DMS79 treated with DMSO at 0.1 percent for 48 hours (cell line): ENCODE data around the gene PFKL.
"Not testable (repeated sequence)": the region's sequence is repeated elsewhere in the genome, so short reads cannot be mapped to it uniquely, and the experiment has no call there.

Experiments
- DNase-seq: peaks from one replicate; lab custom pipeline; 2025; lab: John Stamatoyannopoulos, UW

The PFKL gene

DNA sequence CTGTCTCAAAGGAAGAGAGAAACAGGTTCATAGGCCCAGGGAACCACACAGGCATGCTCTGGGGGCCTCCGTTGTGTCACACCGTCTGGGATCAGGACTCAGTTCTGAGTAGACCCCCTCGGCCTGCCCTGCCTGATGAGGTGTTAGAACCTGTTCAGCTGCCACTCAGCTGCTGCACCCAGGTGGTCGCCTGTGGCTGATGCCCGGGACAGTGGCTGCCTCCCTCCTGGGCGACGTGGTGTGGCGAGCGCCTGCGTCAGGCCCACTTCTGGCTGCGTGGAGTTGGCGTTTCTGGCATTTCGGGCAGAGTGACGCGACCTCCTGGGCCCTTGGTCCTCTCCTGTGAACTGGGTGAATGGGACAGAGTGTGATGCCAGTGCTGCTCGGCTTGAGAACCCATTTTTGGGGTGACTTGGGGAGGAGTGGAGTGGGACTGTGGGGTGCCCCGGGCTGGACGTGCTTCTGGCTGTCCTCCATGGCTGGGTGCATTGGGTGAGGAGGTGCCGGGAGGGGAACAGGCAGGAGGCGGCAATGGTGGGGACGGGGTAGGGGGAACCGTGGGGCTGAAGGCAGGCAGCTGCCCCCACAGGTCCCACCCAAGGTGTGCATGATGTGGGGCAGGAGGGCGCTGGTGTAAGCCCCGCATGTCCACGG is 28.5 kb downstream of the PFKL start:
- DNase-seq: no peak

DNA sequence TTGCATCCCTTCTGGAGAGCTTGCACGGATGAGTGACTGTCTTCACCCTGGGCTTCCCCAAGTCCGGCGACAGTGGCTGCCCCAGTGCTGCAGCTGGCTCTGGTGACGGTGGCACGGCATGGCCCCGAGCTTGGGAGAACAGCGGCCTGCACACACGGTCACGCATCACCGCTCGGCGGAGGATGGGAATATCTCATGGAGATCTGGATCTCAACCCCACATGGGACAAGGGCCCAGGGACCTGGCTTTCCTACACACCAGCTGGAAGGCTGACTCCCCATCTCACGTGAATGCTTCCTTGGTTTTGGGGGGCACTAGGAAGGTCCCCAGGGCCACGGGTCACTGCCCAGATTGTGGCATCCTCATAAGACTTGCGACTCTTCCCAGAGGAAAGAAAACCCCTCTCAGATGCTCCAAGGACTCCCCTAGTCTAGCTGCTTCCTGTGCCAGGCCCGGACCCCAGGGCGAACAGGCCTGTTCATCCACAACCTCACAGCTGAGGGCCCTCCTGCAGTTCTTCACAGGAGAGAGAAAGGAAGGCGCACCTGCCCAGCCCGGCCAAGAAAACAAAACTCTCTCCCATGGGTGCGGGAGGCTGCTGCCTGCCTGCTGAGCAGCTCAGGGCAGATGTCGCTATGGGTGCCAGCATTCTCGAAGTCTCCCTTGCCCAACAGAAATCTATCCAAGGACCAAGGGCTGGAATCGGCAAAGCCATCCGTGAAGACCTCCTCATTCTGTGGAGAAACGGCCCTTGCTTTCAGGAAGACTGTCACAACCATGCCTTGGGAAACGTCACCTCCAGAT is 29.4 kb downstream of the PFKL start:
- DNase-seq: peak; percentile 64

DNA sequence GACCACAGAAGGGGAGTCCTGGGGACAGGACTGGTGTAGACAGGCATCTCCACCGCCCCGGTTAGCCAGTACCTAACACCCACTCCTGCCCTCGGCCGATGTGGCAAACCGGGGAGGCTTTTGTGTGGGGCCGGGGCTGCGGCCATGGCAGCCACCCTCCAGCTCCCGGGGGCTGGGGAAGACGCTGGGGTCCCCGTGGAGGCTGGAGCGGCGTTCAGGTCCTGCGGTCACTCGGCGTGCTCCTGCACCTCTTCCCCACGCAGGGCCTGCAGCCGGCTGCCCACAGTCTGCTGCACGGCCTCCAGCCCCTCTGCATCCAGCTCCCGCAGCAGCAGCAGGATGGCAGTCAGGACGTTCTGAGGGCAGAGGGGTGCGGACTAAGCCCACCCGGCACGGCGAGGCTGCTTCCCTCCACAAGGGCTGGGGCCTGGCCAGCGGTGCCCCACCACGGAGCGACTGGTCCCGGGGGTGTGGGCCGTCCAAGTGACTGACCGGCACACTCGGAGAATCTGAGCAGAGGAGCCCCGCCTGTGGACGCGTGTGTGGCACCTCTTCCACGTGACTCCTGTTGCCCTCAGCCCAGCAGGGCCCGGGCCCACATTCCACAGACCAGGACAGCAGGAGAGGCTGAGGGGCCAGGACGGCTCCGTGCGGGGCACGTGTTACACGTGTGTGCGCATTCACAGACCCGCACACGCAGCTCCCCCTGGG is 30.3 kb downstream of the PFKL start:
- no peak for DNase-seq

DNA sequence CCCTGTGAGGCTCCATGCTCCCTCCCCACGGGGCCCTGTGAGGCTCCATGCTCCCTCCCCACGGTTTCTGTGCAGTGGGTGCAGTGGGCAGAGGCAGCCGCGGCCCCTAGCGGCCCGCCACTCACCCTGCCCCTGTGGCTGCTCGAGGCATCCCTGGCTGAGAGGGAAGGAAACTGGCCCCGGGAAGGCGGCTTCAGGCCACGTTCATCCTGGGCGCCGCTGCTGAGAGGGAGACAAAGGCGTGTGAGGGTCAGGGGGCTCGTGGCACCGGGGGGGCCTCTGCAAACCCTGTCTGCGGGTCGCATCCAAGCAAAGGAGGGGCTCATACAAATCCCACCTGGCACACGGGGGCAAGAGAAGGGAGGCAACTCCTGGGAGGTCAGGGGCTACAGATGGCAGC is 30.8 kb downstream of the PFKL start:
- DNase-seq: no peak

DNA sequence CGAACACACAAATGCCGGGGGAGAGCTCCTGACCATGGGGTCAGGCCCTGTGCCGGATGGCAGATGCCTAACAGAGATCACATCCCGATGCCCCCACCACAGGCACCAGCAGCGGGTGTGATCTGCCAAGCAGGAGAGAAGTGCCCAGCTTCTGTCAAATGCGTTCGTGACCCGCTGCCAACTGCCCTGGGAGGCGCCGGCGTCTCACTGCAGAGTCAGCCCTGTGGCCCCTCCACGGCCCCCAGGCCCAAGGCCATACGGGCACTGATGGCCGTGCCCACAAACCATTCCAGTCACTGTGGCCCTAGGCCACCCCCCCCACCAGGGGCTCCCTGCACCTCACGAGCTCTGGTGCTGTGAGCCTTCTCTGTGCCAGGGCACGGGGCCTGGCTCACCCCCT is 31.4 kb downstream of the PFKL start:
- no peak for DNase-seq

DNA sequence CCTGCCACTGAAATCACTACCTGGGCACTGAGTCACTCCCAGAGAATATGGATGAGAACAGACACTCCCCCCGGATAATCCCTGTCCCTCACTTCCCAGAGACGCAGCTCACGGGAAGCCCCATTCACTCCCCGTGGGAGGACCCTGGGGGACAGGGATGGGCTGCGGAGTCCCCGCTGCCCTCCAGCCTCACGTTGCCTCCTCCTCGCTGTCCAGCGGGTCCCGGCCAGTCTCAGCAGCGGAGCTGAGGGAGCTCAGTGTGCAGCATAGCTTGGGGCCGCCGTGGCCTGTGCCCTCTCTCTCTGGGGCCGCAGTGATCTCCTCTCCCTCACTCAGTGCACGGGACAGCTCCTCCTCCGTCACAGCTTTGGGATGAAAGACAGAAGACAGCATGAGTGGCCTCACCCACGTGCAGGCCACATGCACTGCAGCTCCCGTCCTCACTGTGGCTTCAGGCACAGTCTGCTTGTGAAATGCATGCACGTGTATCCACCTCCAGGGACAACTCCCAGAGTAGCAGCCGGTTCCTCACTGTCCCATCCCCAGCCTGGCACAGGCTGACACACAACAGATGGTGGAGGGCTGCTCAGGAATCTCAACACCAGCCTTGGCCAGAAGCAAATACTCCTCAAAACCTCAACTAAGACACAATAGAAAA is 31.9 kb downstream of the PFKL start:
- no peak for DNase-seq

DNA sequence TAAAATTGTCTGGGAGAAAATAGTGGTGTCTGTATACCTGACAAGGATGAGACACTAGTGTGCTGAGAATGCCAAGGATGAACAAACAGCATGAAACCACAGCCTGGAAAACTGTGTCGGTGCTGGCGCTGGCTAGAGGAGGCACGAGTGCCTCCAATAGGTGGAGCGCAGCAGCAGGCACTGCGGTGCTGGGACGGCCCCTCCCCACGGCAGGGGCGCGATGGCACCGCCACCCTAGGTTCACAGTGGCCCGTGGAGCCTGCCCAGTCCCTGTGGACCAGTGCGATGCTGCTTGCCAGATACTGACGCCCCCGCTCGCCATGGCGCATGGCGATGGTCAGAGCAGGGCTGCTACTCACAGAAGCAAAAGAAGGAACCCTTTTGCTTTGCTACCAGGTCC is 32.5 kb downstream of the PFKL start:
- DNase-seq: no peak

DNA sequence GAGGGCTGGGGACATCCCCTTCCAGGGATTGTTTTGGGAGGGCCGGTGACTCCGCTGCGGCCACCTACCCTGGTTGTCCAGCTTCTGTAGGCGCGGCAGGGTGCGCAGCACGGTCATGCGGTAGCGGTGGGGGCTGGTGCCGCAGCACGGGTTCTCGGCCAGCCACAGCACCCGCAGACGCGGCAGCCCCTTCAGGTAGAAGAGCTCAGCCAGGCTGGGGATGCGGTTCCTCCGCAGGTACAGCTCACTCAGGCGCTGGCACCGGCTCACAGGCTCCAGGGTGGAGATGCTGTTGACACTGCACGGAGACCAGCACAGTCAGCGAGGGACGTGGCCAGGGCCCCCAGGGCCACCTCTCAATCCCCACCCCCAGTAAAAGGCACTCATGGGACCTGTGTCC is 33.1 kb downstream of the PFKL start:
- no peak for DNase-seq

DNA sequence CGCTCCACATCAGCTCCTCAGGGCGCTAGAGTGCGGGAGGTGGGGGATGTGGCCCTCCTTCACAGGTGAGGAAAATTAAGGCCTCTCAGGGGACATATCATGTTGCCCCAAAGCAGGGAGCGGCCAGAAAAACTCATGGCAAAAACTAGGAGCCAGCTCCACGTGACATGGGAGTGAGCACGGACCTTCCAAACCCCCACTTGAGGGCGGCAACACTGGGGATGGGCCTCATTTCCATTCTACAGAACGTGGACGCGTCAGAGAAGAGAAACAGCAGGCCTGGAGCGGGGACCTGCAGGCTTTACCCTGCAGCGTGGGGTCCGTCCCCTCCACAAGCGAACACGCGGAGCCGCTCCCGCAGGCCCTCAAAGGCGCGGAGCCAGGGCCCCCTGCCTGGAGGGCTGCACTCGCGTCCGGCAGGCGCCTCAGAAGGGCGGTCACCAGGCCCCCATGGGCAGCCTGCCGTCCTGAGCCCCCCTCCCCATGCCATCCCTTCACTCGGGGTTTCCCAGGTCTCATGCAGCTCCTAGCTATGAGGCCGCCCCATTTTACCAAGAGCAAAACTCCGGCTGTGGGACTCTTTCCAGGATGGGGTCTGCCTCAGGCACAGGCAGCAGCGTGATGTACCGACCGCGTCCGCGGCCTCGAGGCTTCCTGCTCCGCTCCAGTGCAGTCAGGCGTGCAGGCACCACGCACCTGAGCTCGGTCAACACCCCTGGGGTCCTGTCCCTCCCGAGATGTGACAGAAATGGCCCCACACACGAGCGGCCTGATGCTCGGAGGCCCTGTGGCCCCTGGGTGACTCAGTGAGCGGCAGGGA is 33.9 kb downstream of the PFKL start:
- no peak for DNase-seq

DNA sequence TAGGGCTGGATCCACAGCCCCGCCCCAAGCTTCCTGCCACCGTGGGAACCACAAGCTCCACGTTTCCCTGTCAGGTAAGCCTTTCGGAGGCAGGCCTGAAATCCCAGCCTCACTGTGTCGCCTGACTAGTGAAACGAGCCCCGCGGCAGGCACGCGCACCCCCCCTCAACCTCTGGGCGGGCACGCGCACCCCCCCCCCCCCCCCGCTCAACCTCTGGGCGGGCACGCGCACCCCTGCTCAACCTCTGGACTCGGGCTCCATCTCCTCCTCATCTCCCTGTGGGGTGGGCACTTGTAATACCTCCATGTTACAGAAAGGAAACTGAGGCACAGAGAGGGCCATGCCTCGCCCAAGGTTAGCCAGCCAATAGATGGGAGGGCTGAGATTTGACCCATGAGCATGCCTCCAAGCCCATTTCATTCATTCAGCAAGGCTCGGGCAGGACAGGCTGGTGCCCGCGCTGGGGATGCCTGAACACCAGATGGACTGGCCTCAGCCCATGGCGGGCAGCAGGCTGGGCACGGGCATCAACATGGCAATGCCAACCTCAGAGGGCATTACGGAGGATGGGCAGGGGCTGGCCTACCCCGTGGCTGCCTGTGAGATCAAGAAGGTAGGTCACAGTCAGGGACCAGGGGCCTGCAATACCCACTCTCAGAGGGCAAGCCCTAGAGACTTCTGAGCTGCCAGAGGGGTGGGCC is 34.6 kb downstream of the PFKL start:
- no peak for DNase-seq

DNA sequence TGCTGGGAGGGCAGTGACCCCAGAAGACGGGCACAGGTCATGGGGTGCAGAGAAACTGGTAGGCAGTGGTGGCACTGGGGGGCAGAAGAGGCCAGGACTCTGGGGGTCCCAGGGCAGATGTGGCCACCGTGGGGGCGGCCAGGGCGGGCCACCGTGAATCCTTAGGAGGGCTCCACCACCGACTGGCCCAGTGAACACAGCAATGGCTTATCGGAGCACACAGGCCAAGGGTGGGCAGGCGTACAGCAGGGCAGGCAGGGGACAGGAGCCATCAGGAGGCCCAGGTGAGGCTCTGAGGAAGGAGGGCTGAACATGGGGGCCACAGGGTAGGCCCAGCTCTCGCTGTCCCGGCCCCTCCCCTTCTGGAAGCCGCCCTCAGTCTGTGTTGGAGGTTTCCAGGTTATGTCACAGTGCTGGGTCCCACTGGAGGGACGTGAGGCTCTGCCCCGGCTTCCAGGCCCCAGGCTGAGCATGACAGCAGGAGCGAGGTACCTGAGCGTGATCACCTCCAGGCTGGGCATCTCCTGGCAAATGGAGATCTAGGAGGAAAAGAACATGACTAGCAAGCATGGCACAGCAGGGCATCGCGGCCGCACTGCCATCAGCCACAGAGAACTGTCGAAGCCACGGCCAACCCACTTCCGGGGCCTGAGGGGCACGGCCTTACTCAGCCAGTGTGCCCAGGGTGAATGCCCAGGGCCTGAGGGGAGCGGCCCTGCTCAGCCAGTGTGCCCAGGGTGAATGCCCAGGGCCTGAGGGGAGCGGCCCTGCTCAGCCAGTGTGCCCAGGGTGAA is 35.6 kb downstream of the PFKL start:
- no peak for DNase-seq

DNA sequence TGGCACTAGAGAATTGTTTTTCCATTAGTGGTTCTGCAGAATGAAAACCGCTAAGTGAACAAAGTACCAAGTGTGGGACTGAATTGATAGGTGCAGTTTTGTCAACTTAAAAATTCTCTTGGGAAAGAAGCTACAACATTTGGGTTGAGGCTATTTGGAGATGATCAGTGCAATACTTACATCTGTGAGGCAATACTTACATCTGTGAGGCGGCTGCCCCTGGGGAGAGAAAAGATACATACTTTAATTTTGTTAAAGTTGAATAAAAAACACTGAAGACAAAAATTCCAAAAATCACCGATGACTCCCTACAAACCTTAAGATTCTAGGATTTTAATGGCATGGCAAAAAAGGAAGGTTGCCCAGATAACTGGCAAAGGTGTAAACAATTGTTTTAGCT is 37.6 kb downstream of the PFKL start:
- DNase-seq: no peak

DNA sequence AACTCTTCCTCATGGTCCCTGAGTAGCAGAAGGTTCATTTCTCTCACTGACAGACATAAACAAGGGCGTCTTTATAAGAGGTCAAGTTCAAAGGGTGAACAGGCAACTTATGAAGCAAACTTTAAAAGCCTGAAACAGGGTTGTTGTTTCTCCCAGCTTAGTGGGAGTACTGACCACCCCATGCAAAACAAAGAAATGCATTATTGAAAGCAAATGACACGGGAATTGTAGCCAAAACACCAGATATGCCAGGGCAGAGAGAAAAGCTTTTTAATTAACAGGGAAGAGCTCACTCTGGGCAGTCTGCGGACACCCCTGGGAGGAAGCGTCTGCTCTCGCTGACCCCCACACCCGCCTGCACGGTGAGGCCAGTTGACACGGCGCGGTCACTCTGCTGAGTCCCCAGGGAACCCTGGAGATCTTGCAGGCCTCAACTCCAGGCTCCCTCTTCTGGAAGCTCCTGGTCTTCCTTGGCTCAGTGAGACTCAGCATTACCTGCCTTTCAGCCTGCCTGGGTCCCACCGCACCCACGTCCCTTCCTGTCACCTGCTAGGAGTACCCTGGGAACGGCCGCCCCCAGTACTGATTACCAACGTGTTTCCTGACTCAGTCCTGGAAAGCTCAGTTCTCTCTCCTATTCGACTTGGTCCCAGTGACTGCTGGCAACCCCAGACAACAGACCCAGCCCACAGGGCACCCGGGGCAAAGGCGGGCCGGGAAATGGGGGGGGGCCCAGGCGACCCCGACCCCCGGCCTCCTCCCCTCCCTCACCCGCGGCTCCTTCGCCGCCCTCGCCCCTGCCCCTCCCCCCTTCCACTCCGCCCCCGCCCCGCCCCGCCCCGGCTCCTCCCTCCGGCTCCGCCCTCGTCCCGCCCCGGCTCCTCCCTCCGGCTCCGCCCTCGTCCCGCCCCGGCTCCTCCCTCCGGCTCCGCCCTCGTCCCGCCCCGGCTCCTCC is 38.4 kb downstream of the PFKL start:
- DNase-seq: peak; percentile 53

DNA sequence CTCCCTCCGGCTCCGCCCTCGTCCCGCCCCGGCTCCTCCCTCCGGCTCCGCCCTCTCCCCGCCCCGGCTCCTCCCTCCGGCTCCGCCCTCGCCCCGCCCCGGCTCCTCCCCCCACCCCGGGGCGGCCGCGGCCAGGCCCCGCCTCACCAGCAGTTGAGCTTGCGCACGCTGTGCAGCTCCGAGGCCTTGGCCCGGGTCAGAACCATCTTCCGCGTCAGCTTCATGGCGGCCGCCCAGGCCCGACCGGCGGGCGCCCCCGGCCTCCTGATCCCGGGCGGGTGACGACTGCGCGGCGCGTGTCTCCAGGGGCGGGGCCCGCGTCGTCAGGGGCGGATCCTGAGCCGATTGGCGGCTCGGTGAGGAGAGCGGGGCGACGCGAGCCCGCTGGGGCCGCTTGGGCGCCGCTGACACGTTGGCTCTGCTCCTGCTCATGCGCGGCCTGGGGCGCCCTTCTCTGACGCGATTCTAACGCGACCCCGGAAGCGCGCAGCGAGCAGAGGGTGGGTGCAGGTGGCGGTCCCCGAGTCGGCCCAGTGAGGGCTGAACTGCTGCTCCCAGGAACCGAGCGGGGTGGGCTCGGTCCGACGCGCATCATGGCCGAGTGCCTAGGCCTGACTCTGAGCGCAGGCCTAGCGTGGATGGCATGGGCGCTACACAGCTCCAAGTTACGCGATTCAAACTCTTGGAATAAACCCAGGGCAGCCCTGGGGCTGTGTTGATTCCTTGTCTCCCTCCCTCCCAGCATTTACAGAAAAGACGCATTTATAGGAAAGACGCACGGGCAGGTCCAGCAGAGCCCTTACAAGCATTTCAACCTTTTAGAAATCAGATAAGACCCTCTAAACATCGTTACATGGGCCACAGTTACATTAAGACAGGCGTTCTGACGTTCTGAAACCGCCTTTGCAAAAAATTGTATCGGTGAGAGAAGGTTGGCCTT is 39.4 kb downstream of the PFKL start, which contains the start of gene CFAP410:
Gene CFAP410, minus strand, starts transcription at position 420 of the 940 bp plus-strand sequence. Its CDS starts 196 bp downstream, at position 224.
- DNase-seq: peak; percentile 88

DNA sequence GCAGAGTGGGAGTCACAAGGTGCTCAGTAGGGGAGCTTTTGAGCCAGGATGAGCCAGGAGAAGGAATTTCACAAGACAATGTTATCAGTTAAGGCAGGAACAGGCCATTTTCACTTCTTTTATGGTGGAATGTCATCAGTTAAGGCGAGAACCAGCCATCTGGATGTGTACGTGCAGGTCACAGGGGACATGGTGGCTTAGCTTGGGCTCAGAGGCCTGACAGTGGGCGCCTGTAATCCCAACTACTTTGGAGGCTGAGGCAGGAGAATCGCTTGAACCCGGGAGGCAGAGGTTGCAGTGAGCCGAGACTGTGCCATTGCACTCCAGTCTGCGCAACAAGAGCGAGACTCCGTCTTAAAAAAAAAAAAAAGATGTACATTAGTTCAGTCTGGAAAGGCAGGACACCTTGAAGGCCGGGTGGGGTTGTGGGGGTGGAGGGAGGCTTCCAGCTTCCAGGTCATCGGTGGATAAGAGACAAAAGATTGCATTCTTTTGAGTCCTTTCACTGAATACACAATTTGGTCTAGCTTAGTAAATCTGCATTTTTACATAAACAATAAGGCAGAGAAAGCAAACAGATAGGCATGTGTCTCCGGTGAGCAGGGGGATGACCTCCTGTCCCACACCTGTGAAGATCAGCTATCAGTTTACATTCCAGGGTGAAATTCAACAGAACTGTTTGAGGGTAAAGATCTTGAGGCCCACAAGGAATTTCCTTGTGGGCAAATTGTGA is 42.0 kb downstream of the PFKL start:
- DNase-seq: not testable (repeated sequence)

DNA sequence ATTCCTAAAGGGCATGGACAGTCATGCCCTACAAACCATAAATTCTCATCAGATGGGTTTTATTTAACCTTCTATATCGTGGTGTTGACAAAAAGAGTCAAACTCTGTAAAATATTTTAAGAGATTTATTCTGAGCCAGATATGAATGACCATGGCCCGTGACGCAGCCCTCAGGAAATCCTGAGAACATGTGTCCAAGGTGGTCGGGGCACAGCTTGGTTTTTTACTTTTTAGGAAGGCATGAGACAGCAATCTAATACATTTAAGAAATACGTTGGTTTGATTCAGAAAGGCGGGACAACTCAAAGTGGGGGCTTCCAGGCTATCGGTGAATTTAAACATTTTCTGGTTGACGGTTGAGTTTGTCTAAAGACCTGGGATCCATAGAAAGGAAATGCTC is 43.1 kb downstream of the PFKL start:
- DNase-seq: not testable (repeated sequence)
